Keratinocyte (primary cell): ENCODE results near the gene ACSL6. TPM values are rescaled to one million over a fixed set of nuclear protein-coding genes. Genes with fewer than 3 reads are reported as not detected.

Experiments
- DNase-seq: peaks from one replicate; pipeline ENCODE4 v3.0.0-alpha.2; 2011; ENCODE audit warnings: low read depth, missing footprints, low spot score
- FAIRE-seq: peaks from 2 replicates; lab custom pipeline; 2011; peaks lifted over from hg19 to GRCh38; lab: Jason Lieb, UNC
- H2AFZ ChIP-seq: 2 replicates; pipeline ENCODE4 v1.6.0; 2012; ENCODE audit warnings: low read length, control low read depth, inconsistent platforms; ENCODE audit not compliant: control insufficient read depth
- H3K27ac ChIP-seq: 2 replicates; pipeline ENCODE4 v1.5.1; 2011; ENCODE audit warnings: low read length; ENCODE audit not compliant: control insufficient read depth, insufficient read depth
- H3K27me3 ChIP-seq: 3 replicates; pipeline ENCODE4 v1.6.0; 2011; ENCODE audit warnings: low read length; ENCODE audit not compliant: control insufficient read depth, insufficient read depth; ENCODE audit errors: extremely low read depth
- H3K36me3 ChIP-seq, 2 experiments: 2 replicates in 1 of 2; 3 replicates in 1 of 2; pipeline ENCODE4 v1.5.1; 2011; ENCODE audit warnings: low read length in 2 of 2, mild to moderate bottlenecking in 1 of 2; ENCODE audit not compliant: control insufficient read depth in 2 of 2, insufficient read depth in 2 of 2; ENCODE audit errors: extremely low read depth in 1 of 2
- H3K4me1 ChIP-seq: 3 replicates; pipeline ENCODE4 v1.5.1; 2011; ENCODE audit warnings: low read length; ENCODE audit not compliant: control insufficient read depth, insufficient read depth; ENCODE audit errors: extremely low read depth
- H3K4me2 ChIP-seq: 3 replicates; pipeline ENCODE4 v1.6.0; 2011; ENCODE audit warnings: low read depth, low read length; ENCODE audit not compliant: control insufficient read depth, insufficient read depth; ENCODE audit errors: extremely low read depth
- H3K4me3 ChIP-seq, 3 experiments: fragments of 200-600 bp in 1 of 3; sonication (generic) in 1 of 3; 2 replicates in 2 of 3; 3 replicates in 1 of 3; pipeline ENCODE4 v1.5.1; 2011 to 2016; ENCODE audit warnings: low read length in 3 of 3, mild to moderate bottlenecking in 3 of 3, control low read depth in 2 of 3, inconsistent platforms in 1 of 3, low read depth in 1 of 3, mixed read lengths in 1 of 3, mixed run types in 1 of 3, moderate library complexity in 1 of 3; ENCODE audit not compliant: control insufficient read depth in 2 of 3, insufficient read depth in 2 of 3; ENCODE audit errors: extremely low read depth in 1 of 3
- H3K79me2 ChIP-seq: 2 replicates; pipeline ENCODE4 v1.6.0; 2012; ENCODE audit warnings: low read length; ENCODE audit not compliant: control insufficient read depth, insufficient read depth
- H3K9ac ChIP-seq: 3 replicates; pipeline ENCODE4 v1.6.0; 2011; ENCODE audit warnings: low read length; ENCODE audit not compliant: control insufficient read depth, insufficient read depth; ENCODE audit errors: extremely low read depth
- H3K9me1 ChIP-seq: 3 replicates; pipeline ENCODE4 v1.6.0; 2011; ENCODE audit warnings: low read length; ENCODE audit not compliant: control insufficient read depth, insufficient read depth; ENCODE audit errors: extremely low read depth
- H3K9me3 ChIP-seq: 2 replicates; pipeline ENCODE4 v1.5.1; 2012; ENCODE audit warnings: low read depth, low read length; ENCODE audit not compliant: control insufficient read depth
- H4K20me1 ChIP-seq: 3 replicates; pipeline ENCODE4 v1.6.0; 2011; ENCODE audit warnings: low read length; ENCODE audit not compliant: control insufficient read depth, insufficient read depth; ENCODE audit errors: extremely low read depth
- EZH2 ChIP-seq: IDR thresholded peaks from one replicate; pipeline ENCODE4 v1.6.1; 2012; ENCODE audit warnings: inconsistent platforms, mild to moderate bottlenecking, low read length, moderate library complexity
- dilution Hi-C: fragments of 300-500 bp; cut with MboI; formaldehyde crosslinking; loops from one replicate; pipeline ENCODE4 v1.7.0; 2020; ENCODE audit warnings: low sequenced_read_pairs; ENCODE audit not compliant: extremely low pct_ligation_motif_present
- polyA plus RNA-seq, 5 experiments: library from polyadenylated mRNA; depleted of rRNA in 3 of 5; stranded (reverse) in 3 of 5; stranded (forward) in 1 of 5; unstranded in 1 of 5; fragments of >200 nt; gene quantifications; 1 replicate in 1 of 5; 2 replicates in 3 of 5; 3 replicates in 1 of 5; pipeline versions ENCODE4 v1.2.1 to v1.2.3, GENCODE V29; 2011 to 2012; ENCODE audit warnings: missing spikeins in 2 of 5, low read depth in 1 of 5, low replicate concordance in 1 of 5
- TF ChIP-seq, protein P1 (sequence below), 3 experiments: IDR thresholded peaks in 1 of 3; conservative IDR thresholded peaks in 1 of 3; optimal IDR thresholded peaks in 1 of 3; 2 replicates in 2 of 3; 3 replicates in 1 of 3; pipeline versions ENCODE3 to v1.5.1; 2011; ENCODE audit warnings: low read length in 3 of 3, mild to moderate bottlenecking in 3 of 3, moderate library complexity in 2 of 3, control low read depth in 1 of 3, inconsistent platforms in 1 of 3; ENCODE audit not compliant: insufficient read depth in 2 of 3; ENCODE audit errors: extremely low read depth in 1 of 3

ACSL6 gene
- polyA plus RNA-seq, 1 donor (not counting 4 experiments of a cell fraction or from before 2014, with no cell fraction given), result 0.18 TPM

- Histone ChIP-seq H3K4me1 (peaks cover 15% of the 10 kb centered on the region), H3K36me3 (no peaks in the 10 kb centered on the region), H3K27me3 (peaks cover 4% of the 10 kb centered on the region), H2AFZ (no peak overlapping the region), H3K4me2 (no peak overlapping the region), H3K9ac (no peak overlapping the region), H3K9me1 (no peaks in the 10 kb centered on the region), H4K20me1 (no peaks in the 10 kb centered on the region), H3K79me2 (no peaks in the 10 kb centered on the region), H3K9me3 (no peaks in the 10 kb centered on the region), H3K4me3 (no peak overlapping the region), H3K27ac (no peak overlapping the region)
- dilution Hi-C loops, result no loop called here
- FAIRE-seq (no peak), DNase-seq (no peak)
- no peak for TF ChIP-seq EZH2
- TF ChIP-seq, protein P1, sequence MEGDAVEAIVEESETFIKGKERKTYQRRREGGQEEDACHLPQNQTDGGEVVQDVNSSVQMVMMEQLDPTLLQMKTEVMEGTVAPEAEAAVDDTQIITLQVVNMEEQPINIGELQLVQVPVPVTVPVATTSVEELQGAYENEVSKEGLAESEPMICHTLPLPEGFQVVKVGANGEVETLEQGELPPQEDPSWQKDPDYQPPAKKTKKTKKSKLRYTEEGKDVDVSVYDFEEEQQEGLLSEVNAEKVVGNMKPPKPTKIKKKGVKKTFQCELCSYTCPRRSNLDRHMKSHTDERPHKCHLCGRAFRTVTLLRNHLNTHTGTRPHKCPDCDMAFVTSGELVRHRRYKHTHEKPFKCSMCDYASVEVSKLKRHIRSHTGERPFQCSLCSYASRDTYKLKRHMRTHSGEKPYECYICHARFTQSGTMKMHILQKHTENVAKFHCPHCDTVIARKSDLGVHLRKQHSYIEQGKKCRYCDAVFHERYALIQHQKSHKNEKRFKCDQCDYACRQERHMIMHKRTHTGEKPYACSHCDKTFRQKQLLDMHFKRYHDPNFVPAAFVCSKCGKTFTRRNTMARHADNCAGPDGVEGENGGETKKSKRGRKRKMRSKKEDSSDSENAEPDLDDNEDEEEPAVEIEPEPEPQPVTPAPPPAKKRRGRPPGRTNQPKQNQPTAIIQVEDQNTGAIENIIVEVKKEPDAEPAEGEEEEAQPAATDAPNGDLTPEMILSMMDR (optimal IDR thresholded peaks at IDR 0.05 in 1 of 3, IDR thresholded peaks at IDR 0.05 in 1 of 3, conservative IDR thresholded peaks at IDR 0.05 in 1 of 3; ENCODE audit: extremely low read depth in 1 of 3, insufficient read depth in 2 of 3, low read length in 3 of 3), result no peak
Measured at GRCh38 chr5:132005591-132005990, 5.9 kb downstream of the ACSL6 start.

DNA sequence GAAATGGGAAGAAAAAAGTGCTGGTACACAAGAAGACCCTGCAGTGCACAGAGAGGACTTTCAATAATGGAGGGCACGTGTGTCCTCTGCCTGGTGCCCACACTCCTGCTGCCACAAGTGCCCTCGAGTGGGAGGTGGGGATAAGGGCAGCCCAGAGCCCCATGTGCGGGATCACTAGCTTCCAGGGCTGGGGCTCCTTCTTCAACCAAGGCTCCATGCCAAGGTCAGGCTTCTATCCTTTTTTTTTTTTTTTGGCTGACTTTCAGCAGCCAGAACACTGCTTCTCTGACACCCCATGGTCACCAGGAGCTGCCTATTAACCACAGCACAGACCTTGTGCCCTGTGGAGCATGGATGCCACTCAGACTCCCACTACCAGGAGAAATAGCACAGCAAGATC lies 7.5 kb downstream of the ACSL6 start:
- dilution Hi-C loops, result no loop called here
- Histone ChIP-seq H3K4me3 (no peak overlapping the region), H3K79me2 (no peaks in the 10 kb centered on the region), H3K27ac (no peak overlapping the region), H3K36me3 (no peaks in the 10 kb centered on the region), H3K9me3 (no peaks in the 10 kb centered on the region), H3K9ac (no peak overlapping the region), H3K27me3 (peaks cover 13% of the 10 kb centered on the region), H3K4me2 (no peak overlapping the region), H3K9me1 (no peaks in the 10 kb centered on the region), H2AFZ (no peak overlapping the region), H3K4me1 (peaks cover 12% of the 10 kb centered on the region), H4K20me1 (no peaks in the 10 kb centered on the region)
- TF ChIP-seq EZH2, result no peak
- TF ChIP-seq, protein P1 (optimal IDR thresholded peaks at IDR 0.05 in 1 of 3, IDR thresholded peaks at IDR 0.05 in 1 of 3, conservative IDR thresholded peaks at IDR 0.05 in 1 of 3; ENCODE audit: extremely low read depth in 1 of 3, insufficient read depth in 2 of 3, low read length in 3 of 3), result no peak
- DNase-seq (no peak), FAIRE-seq (no peak)
